ENCODE data around the gene KDF1.

KDF1 gene

GRCh38 chr1:27004471-27005165, 44.4 kb upstream of the KDF1 start:
- no peak for TF ChIP-seq ZFX (IDR thresholded peaks at IDR 0.05)
- TF ChIP-seq, protein P1, sequence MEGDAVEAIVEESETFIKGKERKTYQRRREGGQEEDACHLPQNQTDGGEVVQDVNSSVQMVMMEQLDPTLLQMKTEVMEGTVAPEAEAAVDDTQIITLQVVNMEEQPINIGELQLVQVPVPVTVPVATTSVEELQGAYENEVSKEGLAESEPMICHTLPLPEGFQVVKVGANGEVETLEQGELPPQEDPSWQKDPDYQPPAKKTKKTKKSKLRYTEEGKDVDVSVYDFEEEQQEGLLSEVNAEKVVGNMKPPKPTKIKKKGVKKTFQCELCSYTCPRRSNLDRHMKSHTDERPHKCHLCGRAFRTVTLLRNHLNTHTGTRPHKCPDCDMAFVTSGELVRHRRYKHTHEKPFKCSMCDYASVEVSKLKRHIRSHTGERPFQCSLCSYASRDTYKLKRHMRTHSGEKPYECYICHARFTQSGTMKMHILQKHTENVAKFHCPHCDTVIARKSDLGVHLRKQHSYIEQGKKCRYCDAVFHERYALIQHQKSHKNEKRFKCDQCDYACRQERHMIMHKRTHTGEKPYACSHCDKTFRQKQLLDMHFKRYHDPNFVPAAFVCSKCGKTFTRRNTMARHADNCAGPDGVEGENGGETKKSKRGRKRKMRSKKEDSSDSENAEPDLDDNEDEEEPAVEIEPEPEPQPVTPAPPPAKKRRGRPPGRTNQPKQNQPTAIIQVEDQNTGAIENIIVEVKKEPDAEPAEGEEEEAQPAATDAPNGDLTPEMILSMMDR (conservative IDR thresholded peaks at IDR 0.05): no peak
- no peak overlapping the region for H3K27ac ChIP-seq

GRCh38 chr1:27003745-27004470, 43.6 kb upstream of the KDF1 start:
- H3K27ac ChIP-seq: no peak overlapping the region
- TF ChIP-seq, protein P1 (conservative IDR thresholded peaks at IDR 0.05): no peak
- TF ChIP-seq ZFX (IDR thresholded peaks at IDR 0.05): no peak

DNA sequence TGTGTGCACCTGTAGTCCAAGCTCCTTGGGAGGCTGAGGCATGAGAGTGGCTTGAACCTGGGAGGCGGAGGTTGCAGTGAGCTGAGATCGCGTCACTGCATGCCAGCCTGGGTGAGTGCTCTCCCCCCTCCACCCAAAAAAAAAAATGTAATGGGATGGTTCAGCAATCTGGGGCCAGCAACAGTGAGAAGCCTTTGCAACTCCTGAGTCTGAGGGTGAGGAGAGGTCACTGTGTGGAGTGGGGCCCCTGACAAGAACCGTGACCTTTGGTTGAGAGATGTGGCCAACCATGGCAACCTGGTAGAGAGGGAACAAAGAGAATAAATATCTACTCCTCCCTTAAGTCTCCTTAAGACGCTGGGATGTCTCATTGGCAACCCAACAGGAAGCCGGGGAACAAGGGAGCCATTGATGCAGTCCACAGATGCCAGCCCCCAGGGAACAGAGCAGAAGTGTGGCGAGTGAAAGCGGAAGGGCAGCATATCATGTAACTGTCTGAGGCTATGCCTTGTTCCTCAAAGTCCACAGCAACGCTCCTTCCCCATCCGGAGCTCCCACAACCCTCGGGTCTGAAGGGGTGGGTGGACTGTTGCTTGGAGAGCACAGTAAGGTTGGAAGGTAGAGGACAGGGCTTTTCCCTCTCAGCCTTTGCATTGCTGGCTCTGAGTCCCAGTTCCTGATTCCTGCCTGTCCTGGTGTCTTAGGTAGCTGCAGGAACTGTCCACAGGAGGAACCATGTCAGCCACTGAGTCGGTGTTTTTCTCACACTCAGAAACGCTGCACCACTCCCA, 41.5 kb upstream of the KDF1 start:
- TF ChIP-seq, protein P1 (conservative IDR thresholded peaks at IDR 0.05): no peak
- no peak for TF ChIP-seq ZFX (IDR thresholded peaks at IDR 0.05)
- H3K27ac ChIP-seq: no peak overlapping the region

- TF ChIP-seq ZFX (IDR thresholded peaks at IDR 0.05): no peak
- TF ChIP-seq, protein P1 (conservative IDR thresholded peaks at IDR 0.05): no peak
- H3K27ac ChIP-seq: no peak overlapping the region
These were observed 40.7 kb upstream of the KDF1 start for GRCh38 chr1:27000817-27001460.

DNA sequence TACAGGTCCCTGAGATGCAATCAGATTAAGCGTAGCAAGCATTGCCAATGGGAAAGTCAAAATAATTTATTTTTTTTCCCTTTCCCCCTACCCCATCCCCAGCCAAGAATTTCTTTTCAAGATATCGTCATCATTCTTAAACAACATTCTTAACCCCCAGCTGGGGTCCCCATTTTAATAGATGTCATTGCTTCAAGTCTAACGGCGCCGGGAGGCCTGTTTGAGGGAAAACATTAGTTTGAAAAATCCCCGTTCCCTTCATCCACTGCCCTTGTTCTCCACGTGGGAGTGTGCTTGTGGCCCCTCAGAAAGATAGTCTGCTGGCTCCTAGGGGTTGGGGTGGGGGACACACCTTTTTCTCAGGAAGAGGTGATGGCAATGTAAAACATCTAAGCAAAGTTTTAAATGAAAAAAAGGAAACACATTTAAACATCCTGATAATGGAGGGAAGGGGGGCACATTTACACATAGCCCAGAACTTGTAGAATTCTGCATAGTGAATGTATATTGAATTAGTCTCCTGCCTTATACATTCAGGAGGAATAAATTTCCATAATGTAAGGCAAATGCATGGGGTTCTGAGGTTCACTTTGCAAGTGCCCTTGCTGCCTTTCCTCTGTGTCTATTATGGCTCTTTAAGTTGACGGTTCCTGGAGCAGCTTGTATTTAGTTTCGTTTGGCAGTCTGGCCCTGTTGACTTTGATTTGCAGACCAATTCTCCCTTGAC, 40.0 kb upstream of the KDF1 start:
- H3K27ac ChIP-seq: no peak overlapping the region
- TF ChIP-seq, protein P1 (conservative IDR thresholded peaks at IDR 0.05): no peak
- TF ChIP-seq ZFX (IDR thresholded peaks at IDR 0.05): no peak

GRCh38 chr1:26999440-26999987, 39.2 kb upstream of the KDF1 start:
- H3K27ac ChIP-seq: no peak overlapping the region
- TF ChIP-seq, protein P1 (conservative IDR thresholded peaks at IDR 0.05): no peak
- TF ChIP-seq ZFX (IDR thresholded peaks at IDR 0.05): no peak
